B cell (primary cell): ENCODE measurements around the gene RRN3. TPM values are rescaled to one million over a fixed set of nuclear protein-coding genes. Genes with fewer than 3 reads are reported as not detected.
"Not testable (repeated sequence)": the region's sequence is repeated elsewhere in the genome, so short reads cannot be mapped to it uniquely, and the experiment has no call there.

Source experiments
- ATAC-seq: fragments of 200-7000 bp; cut with Tn5 transposase; one replicate; pipeline ENCODE4 v1.10.0; 2021; ENCODE audit warnings: low read depth, mild to moderate bottlenecking, moderate number of reproducible peaks, moderate library complexity
- CTCF ChIA-PET: fragments of 350-600 bp; sonication (Branson Sonifier 250); formaldehyde crosslinking; loops from one replicate; lab custom pipeline; 2021; ENCODE audit warnings: antibody characterized with exemption, inconsistent platforms; lab: Charles Lee
- POLR2A ChIA-PET: fragments of 350-600 bp; sonication (Branson Sonifier 250); formaldehyde crosslinking; loops from one replicate; lab custom pipeline; 2021; ENCODE audit warnings: antibody characterized with exemption; lab: Charles Lee
- DNase-seq: peaks from one replicate; pipeline ENCODE4 v3.0.0; 2013
- H2AFZ ChIP-seq: 2 replicates; pipeline ENCODE4 v1.6.1; 2012; ENCODE audit warnings: mild to moderate bottlenecking, low read depth, low read length; ENCODE audit not compliant: insufficient read depth, poor library complexity, severe bottlenecking
- H3K27ac ChIP-seq, 2 donors: 1 replicate in 1 of 2; 2 replicates in 1 of 2; pipeline ENCODE4 v1.5.1; 2012 to 2013; ENCODE audit warnings: low read length in 2 of 2, mild to moderate bottlenecking in 2 of 2, moderate library complexity in 1 of 2
- H3K27me3 ChIP-seq, 4 experiments: fragments of 200-600 bp in 1 of 4; sonication (generic) in 1 of 4; replicated peaks in 1 of 4; 1 replicate in 2 of 4; 2 replicates in 2 of 4; pipeline versions ENCODE4 v1.6.1 to v1.7.0; 2013 to 2016; ENCODE audit warnings: low read length in 3 of 4, mild to moderate bottlenecking in 2 of 4, mixed read lengths in 1 of 4, moderate library complexity in 1 of 4; ENCODE audit not compliant: insufficient read depth in 4 of 4, control insufficient read depth in 3 of 4; ENCODE audit errors: control extremely low read depth in 1 of 4
- H3K36me3 ChIP-seq, 2 experiments: replicated peaks in 1 of 2; 1 replicate in 1 of 2; 2 replicates in 1 of 2; pipeline versions ENCODE4 v1.6.1 to v1.7.1; 2013; ENCODE audit warnings: low read length in 1 of 2; ENCODE audit not compliant: insufficient read depth in 2 of 2, control insufficient read depth in 1 of 2; ENCODE audit errors: control extremely low read depth in 1 of 2, extremely low read depth in 1 of 2
- H3K4me1 ChIP-seq, 2 donors: fragments of 200-600 bp in 1 of 2; sonication (generic) in 1 of 2; 1 replicate in 1 of 2; 2 replicates in 1 of 2; pipeline versions ENCODE4 v1.5.1 to v1.6.1; 2013 to 2017; ENCODE audit warnings: low read length in 2 of 2; ENCODE audit not compliant: control insufficient read depth in 2 of 2, insufficient read depth in 2 of 2
- H3K4me2 ChIP-seq: replicated peaks from 2 replicates; pipeline ENCODE3; 2012; ENCODE audit warnings: mild to moderate bottlenecking, low read depth, low read length; ENCODE audit not compliant: poor library complexity, severe bottlenecking
- H3K4me3 ChIP-seq, 5 experiments: fragments of 200-600 bp in 1 of 5; sonication (generic) in 1 of 5; 1 replicate in 3 of 5; 2 replicates in 2 of 5; pipeline versions ENCODE4 v1.5.1 to v1.7.0; 2011 to 2016; ENCODE audit warnings: low read length in 4 of 5, mild to moderate bottlenecking in 4 of 5, low read depth in 2 of 5, control low read depth in 1 of 5, moderate library complexity in 1 of 5; ENCODE audit not compliant: insufficient read depth in 1 of 5; ENCODE audit errors: control extremely low read depth in 1 of 5, extremely low read depth in 1 of 5
- H3K79me2 ChIP-seq: fragments of 200-600 bp; sonication (generic); one replicate; pipeline ENCODE4 v1.6.0; 2016; ENCODE audit warnings: low read length; ENCODE audit not compliant: control insufficient read depth, insufficient read depth
- H3K9ac ChIP-seq: fragments of 200-600 bp; sonication (generic); 2 replicates; pipeline ENCODE4 v1.6.1; 2017; ENCODE audit warnings: mild to moderate bottlenecking, low read length, moderate library complexity
- H3K9me3 ChIP-seq, 3 donors: one replicate each; pipeline versions ENCODE4 v1.6.1 to v1.7.1; 2013; ENCODE audit warnings: low read length in 2 of 3; ENCODE audit not compliant: control insufficient read depth in 2 of 3, insufficient read depth in 1 of 3; ENCODE audit errors: control extremely low read depth in 1 of 3
- H4K20me1 ChIP-seq: 2 replicates; pipeline ENCODE4 v1.6.0; 2012; ENCODE audit warnings: mild to moderate bottlenecking, low read length; ENCODE audit not compliant: insufficient read depth, control insufficient read depth, poor library complexity, severe bottlenecking
- H3K27ac Mint-ChIP-seq: one replicate; pipeline ENCODE4 v1.8.0; 2021; ENCODE audit warnings: mixed read lengths
- H3K27me3 Mint-ChIP-seq: one replicate; pipeline ENCODE4 v1.8.0; 2021; ENCODE audit warnings: mixed read lengths
- H3K4me1 Mint-ChIP-seq: one replicate; pipeline ENCODE4 v1.8.0; 2021; ENCODE audit warnings: mixed read lengths
- H3K4me3 Mint-ChIP-seq: one replicate; pipeline ENCODE4 v1.8.0; 2021; ENCODE audit warnings: mixed read lengths
- H3K9me3 Mint-ChIP-seq: one replicate; pipeline ENCODE4 v1.8.0; 2022; ENCODE audit warnings: mixed read lengths; ENCODE audit not compliant: insufficient read depth
- WGBS: methylation state at CpG from one replicate; pipeline ENCODE4 v1.1.5; 2013; ENCODE audit warnings: missing lambda C conversion rate; ENCODE audit not compliant: insufficient coverage; 5-methylcytosine and 5-hydroxymethylcytosine counted together
- intact Hi-C: fragments of 100-400 bp; cut with micrococcal nuclease; formaldehyde crosslinking; loops from one replicate; pipeline ENCODE4 v1.10.0; 2022
- polyA plus RNA-seq: library from polyadenylated mRNA; depleted of rRNA; stranded (reverse); fragments of >200 nt; gene quantifications from 2 replicates; pipeline ENCODE4 v1.2.3, GENCODE V29; 2012
- total RNA-seq, 2 donors: library from RNA; stranded (reverse); fragments of 120-200 nt in 1 of 2; gene quantifications; 1 replicate in 1 of 2; 2 replicates in 1 of 2; pipeline versions ENCODE4 v1.2.3 to v1.2.4, GENCODE V29; 2013 to 2022

RRN3 gene
- total and polyA plus RNA-seq, 2 donors (not counting 1 experiment from before 2014, with no cell fraction given), result 11.7 to 34.6 TPM

GRCh38 chr16:15127641-15128425 lies 33.8 kb upstream of the RRN3 start:
- ATAC-seq, H3K36me3 ChIP-seq, H3K27me3 Mint-ChIP-seq, H3K4me3 ChIP-seq, DNase-seq, H3K79me2 ChIP-seq, H3K27ac Mint-ChIP-seq, H3K4me1 Mint-ChIP-seq, H3K4me2 ChIP-seq, H3K9me3 ChIP-seq, H3K27me3 ChIP-seq, intact Hi-C loops, H4K20me1 ChIP-seq, H3K9me3 Mint-ChIP-seq, H3K4me1 ChIP-seq, H3K9ac ChIP-seq, CTCF ChIA-PET, H3K27ac ChIP-seq, POLR2A ChIA-PET, H3K4me3 Mint-ChIP-seq, H2AFZ ChIP-seq: not testable (repeated sequence)
- WGBS, result 100% methylated on average over 7 of the region's 48 CpGs

- H3K27ac ChIP-seq, POLR2A ChIA-PET, H3K9me3 ChIP-seq, H2AFZ ChIP-seq, CTCF ChIA-PET, H3K4me3 ChIP-seq, H3K27ac Mint-ChIP-seq, H3K4me1 Mint-ChIP-seq, H3K4me3 Mint-ChIP-seq, H3K79me2 ChIP-seq, H3K4me1 ChIP-seq, intact Hi-C loops, H3K9me3 Mint-ChIP-seq, DNase-seq, H3K27me3 Mint-ChIP-seq, H4K20me1 ChIP-seq, H3K36me3 ChIP-seq, ATAC-seq, H3K9ac ChIP-seq, H3K4me2 ChIP-seq, H3K27me3 ChIP-seq: not testable (repeated sequence)
- no CpG with 5 or more reads among the region's 5 CpGs for WGBS
These were observed 6.4 kb upstream of the RRN3 start for GRCh38 chr16:15100372-15100987.

- H3K27ac Mint-ChIP-seq, result not testable (repeated sequence)
- intact Hi-C loops, result loop anchor here (10.0 kb wide), 1 partner anchor 465 kb away; the partner anchor contains the start of genes BFAR and PARN
These were observed 5.4 kb upstream of the RRN3 start for GRCh38 chr16:15099366-15099909.

More at GRCh38 chr16:15099366-15099909, 5.4 kb upstream of the RRN3 start:
- H3K79me2 ChIP-seq, H3K36me3 ChIP-seq, CTCF ChIA-PET, H3K4me3 ChIP-seq, H3K4me3 Mint-ChIP-seq, H3K27me3 Mint-ChIP-seq, H3K27me3 ChIP-seq, POLR2A ChIA-PET, H3K9me3 ChIP-seq, ATAC-seq, H3K4me1 Mint-ChIP-seq, DNase-seq, H3K4me2 ChIP-seq, H3K9me3 Mint-ChIP-seq, H4K20me1 ChIP-seq, H2AFZ ChIP-seq, H3K4me1 ChIP-seq, H3K27ac ChIP-seq, H3K9ac ChIP-seq: not testable (repeated sequence)
- WGBS, result no CpG with 5 or more reads among the region's 2 CpGs
